Measurements from ENCODE around the gene RPGRIP1. TPM values are rescaled to one million over a fixed set of nuclear protein-coding genes. Genes with fewer than 3 reads are reported as not detected.

The RPGRIP1 gene
- total RNA-seq, 1 experiment from 2014 or later = 0.50 TPM

GRCh38 chr14:21248739-21249411 is 31.0 kb upstream of the RPGRIP1 start:
- H3K27me3 Mint-ChIP-seq (ENCODE audit: low read depth) = no peaks in the 10 kb centered on the region
- H3K9me3 Mint-ChIP-seq = no peaks in the 10 kb centered on the region
- ChIA-PET POLR2A (no interaction called here), CTCF (no interaction called here)
- peaks cover 49% of the 10 kb centered on the region for H3K4me1 Mint-ChIP-seq
- peaks cover 84% of the 10 kb centered on the region for H3K36me3 Mint-ChIP-seq
- no peak overlapping the region for H3K4me3 Mint-ChIP-seq
- peak overlapping the region; percentile 15; the same call in 1 of the 2 replicates for H3K27ac Mint-ChIP-seq
- no peak for ATAC-seq
- DNase-seq (ENCODE audit: low spot score) = no peak
- TF ChIP-seq ZSCAN18 (CRISPR knock-in tag; IDR thresholded peaks at IDR 0.05) = no peak
- TF ChIP-seq ZNF532 (CRISPR knock-in tag; IDR thresholded peaks at IDR 0.05; ENCODE audit: borderline replicate concordance) = no peak
- TF ChIP-seq PRDM15 (CRISPR knock-in tag; IDR thresholded peaks at IDR 0.05) = no peak
- TF ChIP-seq ATF6 (CRISPR knock-in tag; IDR thresholded peaks at IDR 0.05) = no peak
- no peak for TF ChIP-seq NR2C2 (CRISPR knock-in tag; IDR thresholded peaks at IDR 0.05)
- TF ChIP-seq, protein P1, sequence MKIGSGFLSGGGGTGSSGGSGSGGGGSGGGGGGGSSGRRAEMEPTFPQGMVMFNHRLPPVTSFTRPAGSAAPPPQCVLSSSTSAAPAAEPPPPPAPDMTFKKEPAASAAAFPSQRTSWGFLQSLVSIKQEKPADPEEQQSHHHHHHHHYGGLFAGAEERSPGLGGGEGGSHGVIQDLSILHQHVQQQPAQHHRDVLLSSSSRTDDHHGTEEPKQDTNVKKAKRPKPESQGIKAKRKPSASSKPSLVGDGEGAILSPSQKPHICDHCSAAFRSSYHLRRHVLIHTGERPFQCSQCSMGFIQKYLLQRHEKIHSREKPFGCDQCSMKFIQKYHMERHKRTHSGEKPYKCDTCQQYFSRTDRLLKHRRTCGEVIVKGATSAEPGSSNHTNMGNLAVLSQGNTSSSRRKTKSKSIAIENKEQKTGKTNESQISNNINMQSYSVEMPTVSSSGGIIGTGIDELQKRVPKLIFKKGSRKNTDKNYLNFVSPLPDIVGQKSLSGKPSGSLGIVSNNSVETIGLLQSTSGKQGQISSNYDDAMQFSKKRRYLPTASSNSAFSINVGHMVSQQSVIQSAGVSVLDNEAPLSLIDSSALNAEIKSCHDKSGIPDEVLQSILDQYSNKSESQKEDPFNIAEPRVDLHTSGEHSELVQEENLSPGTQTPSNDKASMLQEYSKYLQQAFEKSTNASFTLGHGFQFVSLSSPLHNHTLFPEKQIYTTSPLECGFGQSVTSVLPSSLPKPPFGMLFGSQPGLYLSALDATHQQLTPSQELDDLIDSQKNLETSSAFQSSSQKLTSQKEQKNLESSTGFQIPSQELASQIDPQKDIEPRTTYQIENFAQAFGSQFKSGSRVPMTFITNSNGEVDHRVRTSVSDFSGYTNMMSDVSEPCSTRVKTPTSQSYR (CRISPR knock-in tag; IDR thresholded peaks at IDR 0.05) = no peak
- TF ChIP-seq ZNF263 (CRISPR knock-in tag; IDR thresholded peaks at IDR 0.05; ENCODE audit: low read depth) = no peak
- TF ChIP-seq FOXP4 (CRISPR knock-in tag; IDR thresholded peaks at IDR 0.05) = no peak
- no peak for TF ChIP-seq ELF4 (CRISPR knock-in tag; IDR thresholded peaks at IDR 0.05; ENCODE audit: low read depth)
- TF ChIP-seq RELA (CRISPR knock-in tag; IDR thresholded peaks at IDR 0.05; ENCODE audit: borderline replicate concordance) = no peak
- no peak for TF ChIP-seq HMGXB4 (CRISPR knock-in tag; IDR thresholded peaks at IDR 0.05)
- no peak for TF ChIP-seq ATF3 (CRISPR knock-in tag; conservative IDR thresholded peaks at IDR 0.05)
- no peak for TF ChIP-seq TP53 (CRISPR knock-in tag; IDR thresholded peaks at IDR 0.05)
- TF ChIP-seq ZMAT4 (CRISPR knock-in tag; IDR thresholded peaks at IDR 0.05) = no peak
- TF ChIP-seq ZNF396 (CRISPR knock-in tag; IDR thresholded peaks at IDR 0.05; ENCODE audit: borderline replicate concordance) = no peak
- TF ChIP-seq FOXP1 (CRISPR knock-in tag; IDR thresholded peaks at IDR 0.05; ENCODE audit: borderline replicate concordance) = no peak

Data from WTC11 (cell line).